Skeletal muscle tissue (tissue), 4 donors: ENCODE data around the gene CEP104. TPM values are rescaled to one million over a fixed set of nuclear protein-coding genes. Genes with fewer than 3 reads are reported as not detected.
A peak's percentile ranks its signal among the peaks of the same experiment; 100 is the strongest.

Experiments
- H3K27ac ChIP-seq: one replicate; pipeline ENCODE4 v1.7.0; 2013; ENCODE audit warnings: mild to moderate bottlenecking, low read depth, low read length, inconsistent platforms
- H3K27me3 ChIP-seq, 3 donors: one replicate each; pipeline ENCODE4 v1.7.0; 2013; ENCODE audit warnings: low read length in 3 of 3; ENCODE audit not compliant: control insufficient read depth in 3 of 3, insufficient read depth in 3 of 3
- H3K36me3 ChIP-seq, 3 donors: one replicate each; pipeline ENCODE4 v1.7.0; 2013; ENCODE audit warnings: low read length in 3 of 3; ENCODE audit not compliant: control insufficient read depth in 3 of 3, insufficient read depth in 3 of 3
- H3K4me1 ChIP-seq, 3 donors: one replicate each; pipeline ENCODE4 v1.7.0; 2013; ENCODE audit warnings: low read length in 3 of 3, mild to moderate bottlenecking in 3 of 3; ENCODE audit not compliant: control insufficient read depth in 3 of 3, insufficient read depth in 3 of 3
- H3K4me3 ChIP-seq, 3 donors: one replicate each; pipeline ENCODE4 v1.7.0; 2013; ENCODE audit warnings: low read length in 3 of 3
- H3K9ac ChIP-seq, 3 donors: one replicate each; pipeline ENCODE4 v1.7.0; 2013; ENCODE audit warnings: low read length in 3 of 3, mild to moderate bottlenecking in 3 of 3, moderate library complexity in 2 of 3, low read depth in 1 of 3
- H3K9me3 ChIP-seq, 3 donors: one replicate each; pipeline ENCODE4 v1.7.0; 2013; ENCODE audit warnings: low read length in 3 of 3; ENCODE audit not compliant: control insufficient read depth in 3 of 3
- total RNA-seq: library from RNA; depleted of rRNA; stranded (reverse); fragments of >200 nt; gene quantifications from one replicate; pipeline ENCODE4 v1.2.3, GENCODE V29; 2014
- donor health status: Osteomylitis.

CEP104 gene
- total RNA-seq, 1 donor from 2014 or later = 26.1 TPM

DNA sequence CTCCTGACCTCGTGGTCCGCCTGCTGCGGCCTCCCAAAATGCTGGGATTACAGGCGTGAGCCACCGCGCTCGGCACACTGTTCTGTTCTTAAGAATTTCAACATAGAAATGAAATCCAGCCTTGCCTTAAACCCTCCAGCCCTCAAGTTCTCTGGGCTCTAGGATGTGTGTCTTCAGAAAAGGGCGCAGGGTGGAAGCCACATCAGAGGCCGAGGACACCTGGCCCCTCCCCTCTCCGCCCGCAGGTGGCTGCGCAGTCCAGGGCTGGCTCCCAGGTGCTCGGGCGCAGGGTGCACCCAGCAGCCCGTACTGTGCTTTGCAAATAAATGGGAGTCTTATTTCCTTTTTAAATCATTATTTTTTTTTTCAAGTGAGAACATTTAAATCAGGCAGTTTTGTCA lies 45.1 kb upstream of the CEP104 start:
- peaks cover 6 to 24% (median 7%) of the 10 kb centered on the region in 3 donors for H3K4me1 ChIP-seq
- no peak overlapping the region for H3K4me3 ChIP-seq
- H3K36me3 ChIP-seq = no peaks in the 10 kb centered on the region
- peaks cover 0 to 4% (median 3%) of the 10 kb centered on the region in 3 donors for H3K9me3 ChIP-seq
- no peaks in the 10 kb centered on the region for H3K27me3 ChIP-seq
- no peak overlapping the region for H3K27ac ChIP-seq
- H3K9ac ChIP-seq = no peak overlapping the region

GRCh38 chr1:3900969-3901529 lies 44.0 kb upstream of the CEP104 start:
- H3K9ac ChIP-seq = peak overlapping the region; percentile 94 to 99 (median 97)
- peak overlapping the region; percentile 85 to 95 (median 94) for H3K4me3 ChIP-seq
- no peaks in the 10 kb centered on the region for H3K27me3 ChIP-seq
- peak overlapping the region; percentile 94 for H3K27ac ChIP-seq
- H3K9me3 ChIP-seq = peaks cover 0 to 4% (median 3%) of the 10 kb centered on the region in 3 donors
- no peaks in the 10 kb centered on the region for H3K36me3 ChIP-seq
- H3K4me1 ChIP-seq = peaks cover 6 to 24% (median 7%) of the 10 kb centered on the region in 3 donors

GRCh38 chr1:3900150-3900968 lies 43.3 kb upstream of the CEP104 start, which contains the start of gene C1orf174:
TSS of gene C1orf174 (minus strand) at chr1:3900272. CDS start at chr1:3900186, 86 bp downstream.
- Histone ChIP-seq H3K4me3 (peak within 1 kb of the TSS; percentile 85 to 95 (median 94)), H3K36me3 (peaks cover 0 to 6% (median 0%) of the 10 kb centered on the region in 3 donors), H3K27me3 (no peaks in the 10 kb centered on the region), H3K27ac (peak within 1 kb of the TSS; percentile 94), H3K9me3 (peaks cover 0 to 4% (median 3%) of the 10 kb centered on the region in 3 donors), H3K4me1 (peaks cover 6 to 26% (median 7%) of the 10 kb centered on the region in 3 donors), H3K9ac (peak within 1 kb of the TSS; percentile 94 to 99 (median 97))

DNA sequence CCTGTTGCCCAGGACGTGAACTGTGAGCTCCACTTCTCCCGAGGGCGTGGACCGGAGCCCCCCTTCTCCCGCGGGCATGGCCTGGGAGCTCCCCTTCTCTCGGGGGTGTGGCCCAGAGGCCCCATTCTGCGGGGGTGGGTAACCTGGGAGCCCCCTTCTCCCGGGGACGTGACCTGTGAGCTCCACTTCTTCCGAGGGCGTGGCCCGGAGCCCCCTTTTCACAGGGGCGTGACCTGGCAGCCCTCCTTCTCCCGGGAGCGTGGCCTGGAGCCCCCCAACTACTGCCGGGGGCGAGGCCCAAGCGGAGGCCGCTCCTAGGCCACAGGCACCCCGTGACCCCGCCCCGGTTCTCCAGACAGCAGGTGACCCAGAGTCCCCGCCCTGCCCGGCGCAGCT lies 42.7 kb upstream of the CEP104 start:
- Histone ChIP-seq H3K9me3 (peaks cover 0 to 4% (median 3%) of the 10 kb centered on the region in 3 donors), H3K4me1 (peaks cover 6 to 27% (median 7%) of the 10 kb centered on the region in 3 donors), H3K27me3 (no peaks in the 10 kb centered on the region), H3K27ac (peak overlapping the region; percentile 94), H3K4me3 (peak overlapping the region; percentile 73 to 95 (median 94)), H3K36me3 (peaks cover 0 to 7% (median 2%) of the 10 kb centered on the region in 3 donors), H3K9ac (peak overlapping the region; percentile 83 to 99 (median 94))

DNA sequence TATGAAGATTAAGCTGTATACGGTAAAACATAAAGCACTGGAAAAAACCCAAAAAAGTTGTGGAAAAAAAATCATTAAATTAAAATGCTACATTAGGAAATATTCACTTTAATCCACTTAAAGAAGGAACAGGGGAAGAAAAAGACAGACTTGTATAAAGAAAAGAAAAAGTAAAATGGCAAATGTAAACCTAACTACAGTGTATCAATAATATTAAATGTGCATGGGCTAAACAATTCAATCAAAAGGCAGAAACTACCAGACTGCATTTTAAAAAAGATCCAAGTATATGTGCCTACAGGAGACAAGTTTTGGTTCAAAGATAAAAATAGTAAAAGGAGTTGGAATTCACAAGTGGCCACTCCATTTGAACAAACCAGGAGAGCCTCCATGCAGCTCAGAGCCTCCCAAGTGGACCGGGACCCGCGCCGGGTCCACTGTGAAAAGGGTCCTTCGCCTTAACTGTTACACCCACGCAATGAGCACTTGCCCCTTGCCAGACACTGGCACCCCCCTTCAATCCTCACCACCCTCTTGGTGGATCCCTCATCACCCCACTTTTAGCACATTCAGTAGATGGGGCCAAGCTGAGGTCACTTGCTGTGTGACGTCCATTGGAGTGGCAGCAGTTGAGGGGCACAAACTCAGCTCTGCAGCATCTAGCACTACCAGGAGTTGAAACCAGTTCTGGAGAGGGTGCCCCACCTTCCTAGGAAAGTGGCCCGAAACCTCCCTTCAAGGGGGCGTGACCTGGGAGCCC lies 42.2 kb upstream of the CEP104 start:
- Histone ChIP-seq H3K27me3 (no peaks in the 10 kb centered on the region), H3K9ac (peak overlapping the region; percentile 83 to 99 (median 94)), H3K9me3 (peaks cover 0 to 4% (median 3%) of the 10 kb centered on the region in 3 donors), H3K4me3 (peak overlapping the region; percentile 73 to 95 (median 94)), H3K4me1 (peaks cover 6 to 27% (median 7%) of the 10 kb centered on the region in 3 donors), H3K27ac (peak overlapping the region; percentile 94), H3K36me3 (peaks cover 0 to 7% (median 4%) of the 10 kb centered on the region in 3 donors)

DNA sequence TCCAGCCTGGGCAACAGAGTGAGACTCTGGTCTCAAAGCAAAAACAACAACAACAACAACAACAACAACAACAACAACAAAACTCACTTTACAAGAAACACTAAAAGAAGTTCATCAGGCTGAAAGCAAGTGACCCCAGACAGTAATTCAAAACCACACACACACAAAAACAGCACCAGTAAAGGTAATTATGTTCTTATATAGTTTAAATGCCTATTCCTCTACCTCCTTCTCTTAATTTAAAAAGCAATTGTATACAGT lies 41.4 kb upstream of the CEP104 start:
- H3K36me3 ChIP-seq = peaks cover 0 to 7% (median 4%) of the 10 kb centered on the region in 3 donors
- no peaks in the 10 kb centered on the region for H3K27me3 ChIP-seq
- H3K9me3 ChIP-seq = peaks cover 0 to 4% (median 3%) of the 10 kb centered on the region in 3 donors
- no peak overlapping the region for H3K9ac ChIP-seq
- no peak overlapping the region for H3K4me3 ChIP-seq
- H3K4me1 ChIP-seq = peaks cover 6 to 19% (median 7%) of the 10 kb centered on the region in 3 donors
- no peak overlapping the region for H3K27ac ChIP-seq

GRCh38 chr1:3896396-3897000 lies 39.5 kb upstream of the CEP104 start:
- Histone ChIP-seq H3K4me1 (peaks cover 12 to 18% (median 12%) of the 10 kb centered on the region in 3 donors), H3K36me3 (peaks cover under 1 to 9% (median 5%) of the 10 kb centered on the region in 3 donors), H3K27me3 (no peaks in the 10 kb centered on the region), H3K9ac (no peak overlapping the region), H3K4me3 (no peak overlapping the region), H3K9me3 (peaks cover 0 to 4% (median 3%) of the 10 kb centered on the region in 3 donors), H3K27ac (no peak overlapping the region)

DNA sequence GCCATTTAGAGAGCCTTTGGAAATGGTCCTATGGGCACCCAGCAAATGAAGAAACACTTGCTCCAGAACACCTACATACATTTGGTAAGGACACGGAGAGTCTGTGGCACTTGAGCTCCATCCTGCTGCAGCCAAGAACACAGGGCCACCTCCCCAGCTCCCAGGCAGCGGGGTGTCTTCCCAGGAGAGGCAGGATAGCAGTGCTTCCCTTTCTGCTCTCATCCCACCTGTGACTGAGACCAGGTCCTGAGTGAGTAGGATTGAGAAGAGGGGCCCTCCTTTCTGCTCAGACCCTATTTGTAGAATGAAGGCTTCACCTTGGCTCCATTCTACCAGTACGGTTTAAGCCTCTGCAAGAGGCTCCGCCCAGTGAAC lies 38.9 kb upstream of the CEP104 start:
- Histone ChIP-seq H3K9ac (no peak overlapping the region), H3K4me3 (no peak overlapping the region), H3K27ac (no peak overlapping the region), H3K27me3 (no peaks in the 10 kb centered on the region), H3K4me1 (peaks cover 12 to 18% (median 12%) of the 10 kb centered on the region in 3 donors), H3K36me3 (peaks cover 6 to 11% (median 7%) of the 10 kb centered on the region in 3 donors), H3K9me3 (peaks cover 0 to 4% (median 3%) of the 10 kb centered on the region in 3 donors)

GRCh38 chr1:3895279-3895950 lies 38.4 kb upstream of the CEP104 start:
- Histone ChIP-seq H3K27ac (no peak overlapping the region), H3K27me3 (no peaks in the 10 kb centered on the region), H3K9me3 (peaks cover 0 to 4% (median 3%) of the 10 kb centered on the region in 3 donors), H3K9ac (no peak overlapping the region), H3K4me1 (peaks cover 12 to 18% (median 12%) of the 10 kb centered on the region in 3 donors), H3K4me3 (no peak overlapping the region), H3K36me3 (peaks cover 11 to 16% (median 12%) of the 10 kb centered on the region in 3 donors)
